Ramos (cell line): ENCODE data around the gene FARP2.
"Not testable (repeated sequence)": the region's sequence is repeated elsewhere in the genome, so short reads cannot be mapped to it uniquely, and the experiment has no call there.

Experiments used
- in situ Hi-C: fragments of 300-500 bp; cut with MboI; formaldehyde crosslinking; loops from one replicate; pipeline ENCODE4 v1.14.3; 2022; ENCODE audit warnings: low sequenced_read_pairs; ENCODE audit not compliant: unreplicated experiment

Gene FARP2

GRCh38 chr2:241514553-241514952 lies 158.5 kb downstream of the FARP2 start:
- in situ Hi-C loops, result no loop called here

GRCh38 chr2:241514986-241515737 lies 159.1 kb downstream of the FARP2 start:
- in situ Hi-C loops, result no loop called here

GRCh38 chr2:241516520-241516965 lies 160.5 kb downstream of the FARP2 start:
- in situ Hi-C loops, result no loop called here

- in situ Hi-C loops, result no loop called here
Observed at GRCh38 chr2:241517297-241517696, 161.2 kb downstream of the FARP2 start.

- in situ Hi-C loops, result no loop called here
Observed at GRCh38 chr2:241519669-241520068, 163.6 kb downstream of the FARP2 start.

GRCh38 chr2:241522477-241522876 lies 166.4 kb downstream of the FARP2 start:
- in situ Hi-C loops, result no loop called here

GRCh38 chr2:241525818-241526780 lies 170.0 kb downstream of the FARP2 start:
- in situ Hi-C loops, result not testable (repeated sequence)

- in situ Hi-C loops, result no loop called here
Observed at GRCh38 chr2:241530571-241530970, 174.5 kb downstream of the FARP2 start.

GRCh38 chr2:241531161-241531722 lies 175.2 kb downstream of the FARP2 start:
- in situ Hi-C loops, result no loop called here

- in situ Hi-C loops, result no loop called here
Observed at GRCh38 chr2:241532168-241532567, 176.1 kb downstream of the FARP2 start.

- in situ Hi-C loops, result no loop called here
Observed at GRCh38 chr2:241532733-241533601, 176.9 kb downstream of the FARP2 start.

GRCh38 chr2:241534293-241534692 lies 178.2 kb downstream of the FARP2 start:
- in situ Hi-C loops, result no loop called here

- in situ Hi-C loops, result no loop called here
Observed at GRCh38 chr2:241534701-241535375, 178.8 kb downstream of the FARP2 start.

- in situ Hi-C loops, result no loop called here
Observed at GRCh38 chr2:241535871-241536655, 180.0 kb downstream of the FARP2 start.

GRCh38 chr2:241538838-241539615 lies 182.9 kb downstream of the FARP2 start:
- in situ Hi-C loops, result no loop called here

- in situ Hi-C loops, result no loop called here
Observed at GRCh38 chr2:241539616-241540374, 183.7 kb downstream of the FARP2 start.

- in situ Hi-C loops, result no loop called here
Observed at GRCh38 chr2:241540401-241540770, 184.3 kb downstream of the FARP2 start.
